Measurements from ENCODE around the gene HSPB6. TPM values are rescaled to one million over a fixed set of nuclear protein-coding genes. Genes with fewer than 3 reads are reported as not detected.

The HSPB6 gene
- total RNA-seq, 4 donors from 2014 or later: 1.7 to 21.9 (median 3.6) TPM

GRCh38 chr19:35730326-35730725 is 26.5 kb downstream of the HSPB6 start:
- Histone ChIP-seq H3K36me3 (peaks cover 82 to 100% (median 85%) of the 10 kb centered on the region in 3 donors), H3K27me3 (no peaks in the 10 kb centered on the region), H3K27ac (peak overlapping the region in 1 of 4 donors; percentile 28), H3K4me1 (peaks cover 0 to 20% (median 8%) of the 10 kb centered on the region in 3 donors), H3K4me3 (no peak overlapping the region), H3K9me3 (no peaks in the 10 kb centered on the region)
- intact Hi-C loops (cut with DNase I): no loop called here
- TF ChIP-seq POLR2A (IDR thresholded peaks at IDR 0.05): no peak
- no peak for TF ChIP-seq CTCF (IDR thresholded peaks at IDR 0.05)
- WGBS, 2 donors: 93 to 94% methylated on average over 16 to 17 of the region's 18 CpGs
- DNase-seq: no peak

- peaks cover 0 to 20% (median 8%) of the 10 kb centered on the region in 3 donors for H3K4me1 ChIP-seq
- H3K4me3 ChIP-seq: no peak overlapping the region
- H3K36me3 ChIP-seq: peaks cover 85 to 100% (median 88%) of the 10 kb centered on the region in 3 donors
- no peak for DNase-seq
- intact Hi-C loops (cut with DNase I): no loop called here
- 44 to 88% methylated on average over 1 to 5 of the region's 11 CpGs for WGBS, 2 donors
- H3K9me3 ChIP-seq: no peaks in the 10 kb centered on the region
- no peaks in the 10 kb centered on the region for H3K27me3 ChIP-seq
- H3K27ac ChIP-seq: peak overlapping the region in 1 of 4 donors; percentile 28
- no peak for TF ChIP-seq CTCF (IDR thresholded peaks at IDR 0.05)
- TF ChIP-seq POLR2A (IDR thresholded peaks at IDR 0.05): no peak
These were observed 27.1 kb downstream of the HSPB6 start for GRCh38 chr19:35729763-35730162.

GRCh38 chr19:35729021-35729420 is 27.8 kb downstream of the HSPB6 start:
- H3K36me3 ChIP-seq: peaks cover 86 to 100% (median 90%) of the 10 kb centered on the region in 3 donors
- H3K27me3 ChIP-seq: no peaks in the 10 kb centered on the region
- no peak overlapping the region for H3K4me3 ChIP-seq
- H3K4me1 ChIP-seq: peaks cover 0 to 20% (median 8%) of the 10 kb centered on the region in 3 donors
- DNase-seq: no peak
- no peaks in the 10 kb centered on the region for H3K9me3 ChIP-seq
- intact Hi-C loops (cut with DNase I): no loop called here
- H3K27ac ChIP-seq: no peak overlapping the region
- 67 to 97% methylated on average over 6 to 10 of the region's 18 CpGs for WGBS, 2 donors
- TF ChIP-seq CTCF (IDR thresholded peaks at IDR 0.05) (no peak), POLR2A (IDR thresholded peaks at IDR 0.05) (no peak)

GRCh38 chr19:35727956-35728706 is 28.7 kb downstream of the HSPB6 start:
- H3K27me3 ChIP-seq: no peaks in the 10 kb centered on the region
- DNase-seq: no peak
- 94 to 96% methylated on average over 7 to 15 of the region's 19 CpGs for WGBS, 2 donors
- no peak overlapping the region for H3K27ac ChIP-seq
- H3K9me3 ChIP-seq: no peaks in the 10 kb centered on the region
- H3K4me3 ChIP-seq: no peak overlapping the region
- TF ChIP-seq POLR2A (IDR thresholded peaks at IDR 0.05): no peak
- TF ChIP-seq CTCF (IDR thresholded peaks at IDR 0.05): no peak
- intact Hi-C loops (cut with DNase I): no loop called here
- peaks cover 88 to 100% (median 91%) of the 10 kb centered on the region in 3 donors for H3K36me3 ChIP-seq
- peaks cover 0 to 20% (median 8%) of the 10 kb centered on the region in 3 donors for H3K4me1 ChIP-seq

Data from esophagus squamous epithelium (tissue), 5 donors.